GM23338 (cell line): Measurements from ENCODE around the gene DSE. TPM values are rescaled to one million over a fixed set of nuclear protein-coding genes. Genes with fewer than 3 reads are reported as not detected.
A peak's percentile ranks its signal among the peaks of the same experiment; 100 is the strongest.

Source experiments
- ATAC-seq: fragments of 200-7000 bp; cut with Tn5 transposase; 3 replicates; pipeline ENCODE4 v1.9.1; 2020
- DNase-seq: peaks from one replicate; pipeline ENCODE4 v3.0.0-alpha.2; 2015; ENCODE audit warnings: low spot score
- H2AFZ ChIP-seq: fragments of 200-600 bp; sonication (generic); 2 replicates; pipeline ENCODE4 v1.8.0; 2016; ENCODE audit warnings: antibody characterized with exemption, mild to moderate bottlenecking, moderate library complexity
- H3F3A ChIP-seq: fragments of 200-600 bp; sonication (generic); replicated peaks from 2 replicates; pipeline ENCODE4 v1.8.0; 2017; ENCODE audit warnings: antibody characterized with exemption, mixed run types, low read depth
- H3K27ac ChIP-seq: fragments of 200-600 bp; sonication (generic); 2 replicates; pipeline ENCODE4 v1.6.1; 2016; ENCODE audit warnings: low read depth
- H3K27me3 ChIP-seq: fragments of 200-600 bp; sonication (generic); 2 replicates; pipeline ENCODE4 v1.8.0; 2016; ENCODE audit warnings: mild to moderate bottlenecking, mixed run types, moderate library complexity; ENCODE audit not compliant: insufficient read depth
- H3K36me3 ChIP-seq: fragments of 200-600 bp; sonication (generic); 2 replicates; pipeline ENCODE4 v1.8.0; 2016; ENCODE audit warnings: mild to moderate bottlenecking; ENCODE audit not compliant: insufficient read depth
- H3K4me1 ChIP-seq: fragments of 200-600 bp; sonication (generic); 2 replicates; pipeline ENCODE4 v1.8.0; 2016; ENCODE audit warnings: mild to moderate bottlenecking, moderate library complexity; ENCODE audit not compliant: insufficient read depth
- H3K4me2 ChIP-seq: fragments of 200-600 bp; sonication (generic); 2 replicates; pipeline ENCODE4 v1.7.1; 2017; ENCODE audit warnings: mixed run types
- H3K4me3 ChIP-seq: fragments of 200-600 bp; sonication (generic); 2 replicates; pipeline ENCODE4 v1.6.1; 2016; ENCODE audit warnings: mixed run types
- H3K79me2 ChIP-seq: fragments of 200-600 bp; sonication (generic); replicated peaks from 2 replicates; pipeline ENCODE4 v1.8.0; 2017; ENCODE audit warnings: mild to moderate bottlenecking; ENCODE audit not compliant: insufficient read depth
- H3K9me2 ChIP-seq: fragments of 200-600 bp; sonication (generic); 2 replicates; pipeline ENCODE4 v1.8.0; 2017; ENCODE audit not compliant: insufficient read depth
- H4K20me1 ChIP-seq: fragments of 200-600 bp; sonication (generic); replicated peaks from 2 replicates; pipeline ENCODE4 v1.8.0; 2017; ENCODE audit warnings: mild to moderate bottlenecking; ENCODE audit not compliant: insufficient read depth
- H3K27ac Mint-ChIP-seq: 2 replicates; pipeline ENCODE4 v1.8.0; 2020; ENCODE audit warnings: inconsistent platforms, mild to moderate bottlenecking, moderate library complexity, mixed read lengths
- H3K27me3 Mint-ChIP-seq: 3 replicates; pipeline ENCODE4 v1.8.0; 2022; ENCODE audit warnings: low read depth, mild to moderate bottlenecking, moderate library complexity, mixed read lengths, inconsistent platforms; ENCODE audit not compliant: insufficient read depth, poor library complexity
- H3K36me3 Mint-ChIP-seq: 3 replicates; pipeline ENCODE4 v1.8.0; 2021; ENCODE audit warnings: low read depth, mild to moderate bottlenecking, inconsistent platforms, moderate library complexity, mixed read lengths
- H3K4me1 Mint-ChIP-seq: 3 replicates; pipeline ENCODE4 v1.8.0; 2020; ENCODE audit warnings: mild to moderate bottlenecking, inconsistent platforms, mixed read lengths
- H3K4me3 Mint-ChIP-seq: 3 replicates; pipeline ENCODE4 v1.8.0; 2021; ENCODE audit warnings: moderate library complexity, mild to moderate bottlenecking, inconsistent platforms, mixed read lengths
- H3K9me3 Mint-ChIP-seq: 3 replicates; pipeline ENCODE4 v1.8.0; 2020; ENCODE audit warnings: moderate library complexity, mild to moderate bottlenecking, inconsistent platforms, mixed read lengths
- CTCF ChIP-seq, 2 experiments: fragments of 200-600 bp in 1 of 2; sonication (generic) in 1 of 2; conservative IDR thresholded peaks; 2 replicates each; pipeline versions ENCODE4 v1.5.1 to v1.6.1; 2016 to 2017; ENCODE audit warnings: antibody characterized with exemption in 2 of 2, low read depth in 2 of 2, mild to moderate bottlenecking in 2 of 2, moderate library complexity in 1 of 2
- EZH2phosphoT487 ChIP-seq: fragments of 200-600 bp; sonication (generic); IDR thresholded peaks from one replicate; pipeline ENCODE4 v1.8.1; 2018; ENCODE audit warnings: antibody characterized with exemption; ENCODE audit not compliant: unreplicated experiment
- JUNB ChIP-seq: IDR thresholded peaks from one replicate; pipeline ENCODE4 v1.6.1; 2016; ENCODE audit warnings: antibody characterized with exemption; ENCODE audit not compliant: unreplicated experiment
- POLR2AphosphoS5 ChIP-seq: IDR thresholded peaks from 2 replicates; pipeline ENCODE4 v1.6.1; 2016; ENCODE audit warnings: antibody characterized with exemption, low read depth
- REST ChIP-seq: IDR thresholded peaks from one replicate; pipeline ENCODE4 v1.6.1; 2018; ENCODE audit warnings: antibody characterized with exemption; ENCODE audit not compliant: unreplicated experiment
- STAT1 ChIP-seq: IDR thresholded peaks from one replicate; pipeline ENCODE4 v1.6.1; 2016; ENCODE audit warnings: antibody characterized with exemption; ENCODE audit not compliant: unreplicated experiment
- ZNF114 ChIP-seq: fragments of 250-450 bp; sonication (Bioruptor Pico); IDR thresholded peaks from 2 replicates; pipeline ENCODE4 v1.5.0; 2020; ENCODE audit warnings: mild to moderate bottlenecking, moderate library complexity
- ZNF331 ChIP-seq: fragments of 250-450 bp; sonication (Bioruptor Pico); IDR thresholded peaks from 2 replicates; pipeline ENCODE4 v1.5.0; 2020; ENCODE audit warnings: low read depth, mild to moderate bottlenecking, moderate library complexity
- ZNF462 ChIP-seq: fragments of 250-450 bp; sonication (Bioruptor Pico); IDR thresholded peaks from 2 replicates; pipeline ENCODE4 v1.5.0; 2020; ENCODE audit warnings: mild to moderate bottlenecking, moderate library complexity
- polyA plus RNA-seq: library from polyadenylated mRNA; unstranded; fragments of >200 nt; fragmentation: Nextera tagmentation; extraction: Ambion mirVana; gene quantifications from 2 replicates; pipeline ENCODE4 v1.2.1, GENCODE V29; 2016
- total RNA-seq: library from RNA; depleted of rRNA; stranded (reverse); fragments of >200 nt; shearing (Covaris generic); gene quantifications from 2 replicates; pipeline ENCODE4 v1.2.3, GENCODE V29; 2014

Gene DSE
- total and polyA plus RNA-seq, 2 experiments from 2014 or later = 18.8 to 45.2 TPM

- DNase-seq (no peak), ATAC-seq (no peak)
- Histone ChIP-seq H3K79me2 (peaks cover 48% of the 10 kb centered on the region), H3K4me2 (no peak overlapping the region), H4K20me1 (no peaks in the 10 kb centered on the region), H3K27ac (no peak overlapping the region), H3K36me3 (peaks cover 4% of the 10 kb centered on the region; the same call in 1 of the 2 replicates), H3K27me3 (no peaks in the 10 kb centered on the region), H2AFZ (no peak overlapping the region), H3K4me3 (no peak overlapping the region), H3K9me2 (no peaks in the 10 kb centered on the region), H3K4me1 (peaks cover 21% of the 10 kb centered on the region), H3F3A (no peaks in the 10 kb centered on the region)
- H3K27me3 Mint-ChIP-seq = peaks cover 2% of the 10 kb centered on the region
- H3K4me3 Mint-ChIP-seq = no peak overlapping the region
- TF ChIP-seq ZNF114 (CRISPR knock-in tag) (no peak), EZH2phosphoT487 (no peak)
- no peaks in the 10 kb centered on the region for H3K9me3 Mint-ChIP-seq
- peaks cover 53% of the 10 kb centered on the region for H3K4me1 Mint-ChIP-seq
- H3K36me3 Mint-ChIP-seq = peaks cover 6% of the 10 kb centered on the region; the same call in 2 of the 3 replicates
- H3K27ac Mint-ChIP-seq = no peak overlapping the region
These were observed 32.5 kb downstream of the DSE start for GRCh38 chr6:116403205-116403604.

- TF ChIP-seq ZNF114 (CRISPR knock-in tag) = no peak
- no peak for TF ChIP-seq JUNB
- TF ChIP-seq REST = no peak
- TF ChIP-seq STAT1 = no peak
- TF ChIP-seq ZNF462 = no peak
- TF ChIP-seq ZNF331 (CRISPR knock-in tag) = no peak
- TF ChIP-seq POLR2AphosphoS5 = no peak
- no peak for TF ChIP-seq CTCF (conservative IDR thresholded peaks at IDR 0.05; ENCODE audit: low read depth in 2 of 2)
- Histone ChIP-seq H3K27ac (peak overlapping the region; percentile 60), H3K9me2 (no peaks in the 10 kb centered on the region), H3K4me1 (peaks cover 20% of the 10 kb centered on the region), H3K27me3 (no peaks in the 10 kb centered on the region), H4K20me1 (no peaks in the 10 kb centered on the region), H3K79me2 (peaks cover 52% of the 10 kb centered on the region), H3K4me3 (no peak overlapping the region), H3F3A (no peaks in the 10 kb centered on the region), H3K4me2 (no peak overlapping the region), H3K36me3 (peaks cover 4% of the 10 kb centered on the region; the same call in 1 of the 2 replicates), H2AFZ (no peak overlapping the region)
- Mint-ChIP-seq H3K4me3 (no peak overlapping the region), H3K27ac (peak overlapping the region; percentile 80), H3K4me1 (peaks cover 47% of the 10 kb centered on the region), H3K9me3 (no peaks in the 10 kb centered on the region), H3K27me3 (peaks cover 2% of the 10 kb centered on the region), H3K36me3 (peaks cover 10% of the 10 kb centered on the region; the same call in 2 of the 3 replicates)
- ATAC-seq = no peak
- DNase-seq = no peak
These were observed 33.9 kb downstream of the DSE start for GRCh38 chr6:116404696-116405095.
